Fibroblast of mammary gland (primary cell): ENCODE data around the gene TMPRSS11A.

Experiments used
- DNase-seq: peaks from one replicate; pipeline ENCODE4 v3.0.0-alpha.2; 2010; ENCODE audit warnings: low read depth
- H3K4me3 ChIP-seq: 2 replicates; pipeline ENCODE4 v1.5.1; 2011; ENCODE audit warnings: low read depth, mild to moderate bottlenecking, low read length, moderate library complexity; ENCODE audit not compliant: control insufficient read depth
- TF ChIP-seq, protein P1 (sequence below): conservative IDR thresholded peaks from 2 replicates; pipeline ENCODE4 v1.5.1; 2011; ENCODE audit warnings: low read depth, low read length, inconsistent platforms; ENCODE audit not compliant: control insufficient read depth, insufficient read depth

TMPRSS11A gene

GRCh38 chr4:67963356-67963755 is at the start of gene TMPRSS11A:
TSS of gene TMPRSS11A (minus strand) at chr4:67963493. CDS start at chr4:67963393, 100 bp downstream.
- H3K4me3 ChIP-seq = no peak within 1 kb of the TSS
- TF ChIP-seq, protein P1, sequence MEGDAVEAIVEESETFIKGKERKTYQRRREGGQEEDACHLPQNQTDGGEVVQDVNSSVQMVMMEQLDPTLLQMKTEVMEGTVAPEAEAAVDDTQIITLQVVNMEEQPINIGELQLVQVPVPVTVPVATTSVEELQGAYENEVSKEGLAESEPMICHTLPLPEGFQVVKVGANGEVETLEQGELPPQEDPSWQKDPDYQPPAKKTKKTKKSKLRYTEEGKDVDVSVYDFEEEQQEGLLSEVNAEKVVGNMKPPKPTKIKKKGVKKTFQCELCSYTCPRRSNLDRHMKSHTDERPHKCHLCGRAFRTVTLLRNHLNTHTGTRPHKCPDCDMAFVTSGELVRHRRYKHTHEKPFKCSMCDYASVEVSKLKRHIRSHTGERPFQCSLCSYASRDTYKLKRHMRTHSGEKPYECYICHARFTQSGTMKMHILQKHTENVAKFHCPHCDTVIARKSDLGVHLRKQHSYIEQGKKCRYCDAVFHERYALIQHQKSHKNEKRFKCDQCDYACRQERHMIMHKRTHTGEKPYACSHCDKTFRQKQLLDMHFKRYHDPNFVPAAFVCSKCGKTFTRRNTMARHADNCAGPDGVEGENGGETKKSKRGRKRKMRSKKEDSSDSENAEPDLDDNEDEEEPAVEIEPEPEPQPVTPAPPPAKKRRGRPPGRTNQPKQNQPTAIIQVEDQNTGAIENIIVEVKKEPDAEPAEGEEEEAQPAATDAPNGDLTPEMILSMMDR = no peak
- no peak for DNase-seq

GRCh38 chr4:68011684-68012083 is 48.4 kb upstream of the TMPRSS11A start:
- no peak overlapping the region for H3K4me3 ChIP-seq
- no peak for DNase-seq
- TF ChIP-seq, protein P1 = no peak

- H3K4me3 ChIP-seq = no peak overlapping the region
- TF ChIP-seq, protein P1 = no peak
- DNase-seq = no peak
Observed at GRCh38 chr4:68002906-68003305, 39.6 kb upstream of the TMPRSS11A start.

GRCh38 chr4:67996127-67996526 is 32.8 kb upstream of the TMPRSS11A start:
- TF ChIP-seq, protein P1 = no peak
- H3K4me3 ChIP-seq = no peak overlapping the region
- no peak for DNase-seq

GRCh38 chr4:67988991-67989390 is 25.7 kb upstream of the TMPRSS11A start:
- DNase-seq = peak; percentile 7
- TF ChIP-seq, protein P1 = no peak
- H3K4me3 ChIP-seq = no peak overlapping the region

DNA sequence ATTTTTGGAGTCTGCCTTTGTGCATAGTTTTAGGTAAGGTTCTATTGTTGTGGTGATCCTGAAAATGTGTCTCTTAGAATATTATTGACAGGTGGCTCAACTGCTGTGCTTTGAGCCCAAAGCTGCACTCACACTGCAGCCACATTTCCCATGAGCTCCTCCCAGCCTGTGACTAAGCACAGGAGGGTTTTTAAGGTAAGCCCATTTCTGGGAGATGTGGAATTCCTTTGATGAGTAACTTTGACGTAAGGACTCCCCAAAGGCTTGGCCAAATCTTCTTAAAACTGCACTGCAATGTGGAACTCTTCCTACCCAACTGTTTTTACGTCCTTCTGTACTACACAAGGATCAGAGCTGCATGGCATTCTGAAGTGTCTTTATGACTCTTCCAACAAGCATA is 20.0 kb upstream of the TMPRSS11A start:
- H3K4me3 ChIP-seq = no peak overlapping the region
- DNase-seq = peak; percentile 11
- TF ChIP-seq, protein P1 = no peak

- no peak overlapping the region for H3K4me3 ChIP-seq
- TF ChIP-seq, protein P1 = no peak
- no peak for DNase-seq
Observed at GRCh38 chr4:67980512-67980911, 17.2 kb upstream of the TMPRSS11A start.
